Peyer's patch (tissue), 4 donors: ENCODE results near the gene SGIP1.

ENCODE experiments used
- POLR2A ChIP-seq, 2 donors: fragments of 450-650 bp; IDR thresholded peaks; one replicate each; pipeline ENCODE4 v1.5.1; 2017; ENCODE audit warnings: antibody characterized with exemption in 2 of 2, mild to moderate bottlenecking in 2 of 2, moderate library complexity in 2 of 2
- TF ChIP-seq, protein P1 (sequence below), 6 experiments: fragments of 450-650 bp in 4 of 6; fragments of 200-600 bp in 2 of 6; sonication (generic) in 1 of 6; IDR thresholded peaks; one replicate each; pipeline ENCODE4 v1.5.1; 2017 to 2019; ENCODE audit warnings: antibody characterized with exemption in 6 of 6, mild to moderate bottlenecking in 3 of 6, moderate library complexity in 1 of 6

DNA sequence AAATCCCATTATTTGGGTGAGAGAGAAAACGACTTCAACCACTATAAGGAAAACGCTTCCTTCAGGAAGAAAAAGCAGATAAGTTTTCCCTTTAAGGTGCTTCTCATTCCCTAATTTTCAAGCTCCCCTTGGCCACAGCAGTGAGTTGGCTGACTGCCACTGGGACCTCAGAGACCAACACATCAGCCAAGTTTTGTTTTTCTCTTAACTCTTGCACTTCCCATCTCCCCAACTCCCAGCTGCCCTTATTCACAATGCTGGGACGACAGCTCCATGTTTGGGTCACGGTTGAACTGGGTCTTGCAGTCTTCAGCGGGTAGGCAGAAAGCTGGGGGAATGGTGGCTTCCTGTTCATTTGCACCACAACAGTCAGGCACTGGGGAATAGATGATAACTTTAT, 18.9 kb downstream of the SGIP1 start:
- TF ChIP-seq, protein P1, sequence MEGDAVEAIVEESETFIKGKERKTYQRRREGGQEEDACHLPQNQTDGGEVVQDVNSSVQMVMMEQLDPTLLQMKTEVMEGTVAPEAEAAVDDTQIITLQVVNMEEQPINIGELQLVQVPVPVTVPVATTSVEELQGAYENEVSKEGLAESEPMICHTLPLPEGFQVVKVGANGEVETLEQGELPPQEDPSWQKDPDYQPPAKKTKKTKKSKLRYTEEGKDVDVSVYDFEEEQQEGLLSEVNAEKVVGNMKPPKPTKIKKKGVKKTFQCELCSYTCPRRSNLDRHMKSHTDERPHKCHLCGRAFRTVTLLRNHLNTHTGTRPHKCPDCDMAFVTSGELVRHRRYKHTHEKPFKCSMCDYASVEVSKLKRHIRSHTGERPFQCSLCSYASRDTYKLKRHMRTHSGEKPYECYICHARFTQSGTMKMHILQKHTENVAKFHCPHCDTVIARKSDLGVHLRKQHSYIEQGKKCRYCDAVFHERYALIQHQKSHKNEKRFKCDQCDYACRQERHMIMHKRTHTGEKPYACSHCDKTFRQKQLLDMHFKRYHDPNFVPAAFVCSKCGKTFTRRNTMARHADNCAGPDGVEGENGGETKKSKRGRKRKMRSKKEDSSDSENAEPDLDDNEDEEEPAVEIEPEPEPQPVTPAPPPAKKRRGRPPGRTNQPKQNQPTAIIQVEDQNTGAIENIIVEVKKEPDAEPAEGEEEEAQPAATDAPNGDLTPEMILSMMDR (IDR thresholded peaks at IDR 0.05), result no peak
- no peak for TF ChIP-seq POLR2A (IDR thresholded peaks at IDR 0.05)
